ENCODE measurements around the gene MCIDAS.

DNA sequence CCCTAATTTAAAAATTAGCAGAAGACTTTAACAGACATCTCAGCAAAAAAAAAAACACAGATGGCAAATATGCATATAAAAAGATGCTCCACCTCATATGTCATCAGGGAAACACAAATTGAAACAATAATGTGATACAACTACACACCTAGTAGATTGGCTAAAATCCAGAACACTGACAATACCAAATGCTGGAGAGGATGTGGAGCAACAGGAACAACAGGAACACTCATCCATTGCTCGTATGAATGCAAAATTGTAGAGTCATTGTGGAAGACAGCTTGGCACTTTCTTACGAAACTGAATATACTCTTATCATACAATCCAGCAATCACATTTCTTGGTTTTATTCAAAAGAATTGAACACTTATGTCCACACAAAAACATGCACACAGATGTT, 22.1 kb downstream of the MCIDAS start:
- TF ChIP-seq, protein P1, sequence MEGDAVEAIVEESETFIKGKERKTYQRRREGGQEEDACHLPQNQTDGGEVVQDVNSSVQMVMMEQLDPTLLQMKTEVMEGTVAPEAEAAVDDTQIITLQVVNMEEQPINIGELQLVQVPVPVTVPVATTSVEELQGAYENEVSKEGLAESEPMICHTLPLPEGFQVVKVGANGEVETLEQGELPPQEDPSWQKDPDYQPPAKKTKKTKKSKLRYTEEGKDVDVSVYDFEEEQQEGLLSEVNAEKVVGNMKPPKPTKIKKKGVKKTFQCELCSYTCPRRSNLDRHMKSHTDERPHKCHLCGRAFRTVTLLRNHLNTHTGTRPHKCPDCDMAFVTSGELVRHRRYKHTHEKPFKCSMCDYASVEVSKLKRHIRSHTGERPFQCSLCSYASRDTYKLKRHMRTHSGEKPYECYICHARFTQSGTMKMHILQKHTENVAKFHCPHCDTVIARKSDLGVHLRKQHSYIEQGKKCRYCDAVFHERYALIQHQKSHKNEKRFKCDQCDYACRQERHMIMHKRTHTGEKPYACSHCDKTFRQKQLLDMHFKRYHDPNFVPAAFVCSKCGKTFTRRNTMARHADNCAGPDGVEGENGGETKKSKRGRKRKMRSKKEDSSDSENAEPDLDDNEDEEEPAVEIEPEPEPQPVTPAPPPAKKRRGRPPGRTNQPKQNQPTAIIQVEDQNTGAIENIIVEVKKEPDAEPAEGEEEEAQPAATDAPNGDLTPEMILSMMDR (conservative IDR thresholded peaks at IDR 0.05; ENCODE audit: low read depth, low read length): no peak
- no peak for TF ChIP-seq EZH2 (IDR thresholded peaks at IDR 0.05; ENCODE audit: low read length, unreplicated experiment)
